ENCODE data around the gene AMT.

GRCh38 chr3:49417516-49418120, 4.7 kb downstream of the AMT start:
- TF ChIP-seq CTCF (IDR thresholded peaks at IDR 0.05), result no peak
- TF ChIP-seq POLR2A (IDR thresholded peaks at IDR 0.05), result no peak
